Peyer's patch (tissue), 4 donors: ENCODE measurements around the gene TRPV6. TPM values are rescaled to one million over a fixed set of nuclear protein-coding genes. Genes with fewer than 3 reads are reported as not detected.

Experiments used
- DNase-seq, 3 donors: peaks; one replicate each; pipeline ENCODE4 v3.0.0-alpha.2; 2017 to 2019
- H3K27ac ChIP-seq, 4 donors: fragments of 200-600 bp; sonication (generic); one replicate each; pipeline ENCODE4 v1.5.1; 2016 to 2019
- H3K27me3 ChIP-seq, 2 donors: fragments of 200-600 bp; sonication (generic); one replicate each; pipeline ENCODE4 v1.5.1; 2019
- H3K36me3 ChIP-seq, 3 donors: fragments of 200-600 bp; sonication (generic); one replicate each; pipeline ENCODE4 v1.5.1; 2016 to 2019
- H3K4me1 ChIP-seq, 4 donors: fragments of 200-600 bp; sonication (generic); one replicate each; pipeline ENCODE4 v1.5.1; 2016 to 2019
- H3K4me3 ChIP-seq, 4 donors: fragments of 200-600 bp; sonication (generic); 1 replicate in 3 of 4; 2 replicates in 1 of 4; pipeline ENCODE4 v1.5.1; 2016 to 2019; ENCODE audit warnings: mild to moderate bottlenecking in 1 of 4
- H3K9me3 ChIP-seq, 4 donors: fragments of 200-600 bp; sonication (generic); one replicate each; pipeline ENCODE4 v1.5.1; 2016 to 2019; ENCODE audit warnings: mild to moderate bottlenecking in 1 of 4
- CTCF ChIP-seq, 6 experiments: fragments of 450-650 bp in 4 of 6; fragments of 200-600 bp in 2 of 6; sonication (generic) in 1 of 6; IDR thresholded peaks; one replicate each; pipeline ENCODE4 v1.5.1; 2017 to 2019; ENCODE audit warnings: antibody characterized with exemption in 6 of 6, mild to moderate bottlenecking in 3 of 6, moderate library complexity in 1 of 6
- POLR2A ChIP-seq, 2 donors: fragments of 450-650 bp; IDR thresholded peaks; one replicate each; pipeline ENCODE4 v1.5.1; 2017; ENCODE audit warnings: antibody characterized with exemption in 2 of 2, mild to moderate bottlenecking in 2 of 2, moderate library complexity in 2 of 2
- total RNA-seq, 4 donors: library from RNA; depleted of rRNA; stranded (reverse); fragments of >200 nt; gene quantifications; one replicate each; pipeline ENCODE4 v1.1.0, GENCODE V29; 2016

TRPV6 gene
- total RNA-seq, 4 donors from 2014 or later, result 0.19 to 2.5 (median 0.82) TPM

- no peaks in the 10 kb centered on the region for H3K9me3 ChIP-seq
- no peak for DNase-seq
- no peaks in the 10 kb centered on the region for H3K27me3 ChIP-seq
- H3K4me3 ChIP-seq, result no peak overlapping the region
- H3K4me1 ChIP-seq, result no peaks in the 10 kb centered on the region
- H3K36me3 ChIP-seq, result no peaks in the 10 kb centered on the region
- no peak overlapping the region for H3K27ac ChIP-seq
- no peak for TF ChIP-seq CTCF (IDR thresholded peaks at IDR 0.05)
- no peak for TF ChIP-seq POLR2A (IDR thresholded peaks at IDR 0.05)
These were observed 43.2 kb downstream of the TRPV6 start for GRCh38 chr7:142842251-142842766.

- Histone ChIP-seq H3K36me3 (no peaks in the 10 kb centered on the region), H3K4me1 (no peaks in the 10 kb centered on the region), H3K9me3 (no peaks in the 10 kb centered on the region), H3K27ac (no peak overlapping the region), H3K4me3 (no peak overlapping the region), H3K27me3 (no peaks in the 10 kb centered on the region)
- TF ChIP-seq POLR2A (IDR thresholded peaks at IDR 0.05), result no peak
- no peak for TF ChIP-seq CTCF (IDR thresholded peaks at IDR 0.05)
- no peak for DNase-seq
These were observed 46.9 kb downstream of the TRPV6 start for GRCh38 chr7:142838461-142839213.

GRCh38 chr7:142836426-142836825 lies 49.1 kb downstream of the TRPV6 start:
- Histone ChIP-seq H3K4me3 (no peak overlapping the region), H3K36me3 (no peaks in the 10 kb centered on the region), H3K27ac (no peak overlapping the region), H3K27me3 (no peaks in the 10 kb centered on the region), H3K9me3 (no peaks in the 10 kb centered on the region), H3K4me1 (no peaks in the 10 kb centered on the region)
- DNase-seq, result no peak
- TF ChIP-seq CTCF (IDR thresholded peaks at IDR 0.05) (no peak), POLR2A (IDR thresholded peaks at IDR 0.05) (no peak)

- Histone ChIP-seq H3K4me3 (no peak overlapping the region), H3K36me3 (no peaks in the 10 kb centered on the region), H3K9me3 (no peaks in the 10 kb centered on the region), H3K27me3 (no peaks in the 10 kb centered on the region), H3K27ac (no peak overlapping the region), H3K4me1 (no peaks in the 10 kb centered on the region)
- no peak for DNase-seq
- TF ChIP-seq POLR2A (IDR thresholded peaks at IDR 0.05) (no peak), CTCF (IDR thresholded peaks at IDR 0.05) (no peak)
These were observed 50.1 kb downstream of the TRPV6 start for GRCh38 chr7:142835487-142835886.

GRCh38 chr7:142833174-142834048 lies 52.1 kb downstream of the TRPV6 start:
- H3K27me3 ChIP-seq, result no peaks in the 10 kb centered on the region
- H3K4me3 ChIP-seq, result no peak overlapping the region
- no peaks in the 10 kb centered on the region for H3K4me1 ChIP-seq
- no peak for DNase-seq
- TF ChIP-seq POLR2A (IDR thresholded peaks at IDR 0.05), result no peak
- no peak overlapping the region for H3K27ac ChIP-seq
- H3K36me3 ChIP-seq, result no peaks in the 10 kb centered on the region
- H3K9me3 ChIP-seq, result no peaks in the 10 kb centered on the region

- Histone ChIP-seq H3K4me1 (no peaks in the 10 kb centered on the region), H3K27ac (no peak overlapping the region), H3K4me3 (no peak overlapping the region), H3K27me3 (no peaks in the 10 kb centered on the region), H3K9me3 (no peaks in the 10 kb centered on the region), H3K36me3 (no peaks in the 10 kb centered on the region)
- no peak for DNase-seq
- no peak for TF ChIP-seq POLR2A (IDR thresholded peaks at IDR 0.05)
- TF ChIP-seq CTCF (IDR thresholded peaks at IDR 0.05), result no peak
These were observed 53.1 kb downstream of the TRPV6 start for GRCh38 chr7:142832417-142832816.
